HepG2 (cell line): ENCODE results near the gene PIEZO2. TPM values are rescaled to one million over a fixed set of nuclear protein-coding genes. Genes with fewer than 3 reads are reported as not detected.

Experiments used
- ATAC-seq: fragments of 200-7000 bp; cut with Tn5 transposase; 3 replicates; pipeline ENCODE4 v1.9.1; 2020; ENCODE audit warnings: mild to moderate bottlenecking, moderate library complexity
- BruUV-seq: library from RNA; stranded (reverse); fragments of 400-500 nt; replicated peaks from 2 replicates; lab custom pipeline; 2021; lab: Mats Ljungman, UMichigan
- CTCF ChIA-PET: fragments of 300-600 bp; formaldehyde crosslinking; extraction: SDS; loops from one replicate; lab custom pipeline; 2021; ENCODE audit warnings: low total read pairs, inconsistent platforms, low intra/inter-chr PET ratio; lab: Yijun Ruan, JAX
- POLR2A ChIA-PET: fragments of 350-600 bp; sonication (Branson Sonifier 250); formaldehyde crosslinking; loops from one replicate; lab custom pipeline; 2020; ENCODE audit warnings: antibody characterized with exemption, inconsistent platforms; lab: Yijun Ruan, JAX
- DNase-seq: peaks from one replicate; pipeline ENCODE4 v3.0.0-alpha.2; 2015; ENCODE audit warnings: low spot score
- FAIRE-seq: peaks from 3 replicates; lab custom pipeline; 2011; peaks lifted over from hg19 to GRCh38; lab: Jason Lieb, UNC
- H2AFZ ChIP-seq: one replicate; pipeline ENCODE4 v1.6.1; 2011; ENCODE audit warnings: low read length, inconsistent platforms
- H3K27ac ChIP-seq: fragments of 300-600 bp; 3 replicates; pipeline ENCODE4 v1.8.0; 2011; ENCODE audit warnings: mixed run types, mild to moderate bottlenecking, mixed read lengths, low read length, inconsistent platforms; ENCODE audit not compliant: insufficient read depth; ENCODE audit errors: extremely low read length
- H3K27me3 ChIP-seq, 2 experiments: fragments of 200-600 bp in 1 of 2; 2 replicates in 1 of 2; 3 replicates in 1 of 2; pipeline versions ENCODE4 v1.6.0 to v1.8.0; 2011; ENCODE audit warnings: low read length in 2 of 2, mild to moderate bottlenecking in 2 of 2, moderate library complexity in 2 of 2, inconsistent platforms in 1 of 2; ENCODE audit not compliant: insufficient read depth in 2 of 2, control insufficient read depth in 1 of 2
- H3K36me3 ChIP-seq, 2 experiments: fragments of 200-600 bp in 1 of 2; replicated peaks in 1 of 2; 2 replicates in 1 of 2; 3 replicates in 1 of 2; pipeline versions ENCODE4 v1.5.1 to v1.8.0; 2011; ENCODE audit warnings: low read length in 2 of 2, inconsistent platforms in 1 of 2; ENCODE audit not compliant: insufficient read depth in 2 of 2, control insufficient read depth in 1 of 2
- H3K4me1 ChIP-seq: 2 replicates; pipeline ENCODE4 v1.5.1; 2012; ENCODE audit warnings: low read length, inconsistent platforms; ENCODE audit not compliant: insufficient read depth
- H3K4me2 ChIP-seq: 2 replicates; pipeline ENCODE4 v1.6.0; 2011; ENCODE audit warnings: low read depth, low read length, inconsistent platforms
- H3K4me3 ChIP-seq, 3 experiments: fragments of 200-600 bp in 1 of 3; sonication (generic), shearing (Covaris generic) in 1 of 3; replicated peaks in 1 of 3; 2 replicates each; pipeline ENCODE4 v1.5.1; 2011 to 2016; ENCODE audit warnings: low read length in 3 of 3, inconsistent platforms in 2 of 3, low read depth in 2 of 3, mild to moderate bottlenecking in 2 of 3, control low read depth in 1 of 3, mixed read lengths in 1 of 3; ENCODE audit not compliant: insufficient read depth in 1 of 3
- H3K79me2 ChIP-seq: one replicate; pipeline ENCODE4 v1.6.1; 2011; ENCODE audit warnings: low read length, inconsistent platforms; ENCODE audit not compliant: insufficient read depth
- H3K9ac ChIP-seq: 2 replicates; pipeline ENCODE4 v1.6.0; 2011; ENCODE audit warnings: mild to moderate bottlenecking, low read depth, low read length, inconsistent platforms; ENCODE audit not compliant: insufficient read depth
- H3K9me3 ChIP-seq: 2 replicates; pipeline ENCODE4 v1.5.1; 2012; ENCODE audit warnings: mild to moderate bottlenecking, low read length
- H4K20me1 ChIP-seq: 2 replicates; pipeline ENCODE4 v1.6.0; 2011; ENCODE audit warnings: inconsistent platforms, mild to moderate bottlenecking, low read length, moderate library complexity; ENCODE audit not compliant: insufficient read depth
- BORCS8-MEF2B ChIP-seq: sonication (generic); formaldehyde crosslinking; IDR thresholded peaks from 2 replicates; pipeline ENCODE4 v1.8.0; 2022; ENCODE audit warnings: mild to moderate bottlenecking, missing genetic modification reagents
- CAMTA2 ChIP-seq: sonication (generic); formaldehyde crosslinking; IDR thresholded peaks from 2 replicates; pipeline ENCODE4 v1.4.0; 2020; ENCODE audit warnings: mild to moderate bottlenecking, missing genetic modification reagents, borderline replicate concordance
- ELF1 ChIP-seq: sonication (generic); formaldehyde crosslinking; IDR thresholded peaks from 2 replicates; pipeline ENCODE4 v1.4.0; 2020; ENCODE audit warnings: missing genetic modification reagents
- ELF3 ChIP-seq: IDR thresholded peaks from 2 replicates; pipeline ENCODE4 v1.6.1; 2016; ENCODE audit warnings: missing genetic modification reagents, missing compliant biosample characterization
- FOSL2 ChIP-seq: sonication (generic); formaldehyde crosslinking; IDR thresholded peaks from 2 replicates; pipeline ENCODE4 v1.4.0; 2020; ENCODE audit warnings: missing genetic modification reagents
- FOXA3 ChIP-seq: IDR thresholded peaks from 2 replicates; pipeline ENCODE4 v1.6.1; 2016; ENCODE audit warnings: missing genetic modification reagents, missing compliant biosample characterization
- GRHL1 ChIP-seq: sonication (generic); formaldehyde crosslinking; conservative IDR thresholded peaks from 2 replicates; pipeline ENCODE4 v1.8.0; 2022; ENCODE audit warnings: missing genetic modification reagents
- HMG20A ChIP-seq: IDR thresholded peaks from 2 replicates; pipeline ENCODE4 v1.6.1; 2016; ENCODE audit warnings: borderline replicate concordance
- HNRNPUL1 ChIP-seq: fragments of 200-400 bp; formaldehyde crosslinking; IDR thresholded peaks from 2 replicates; pipeline ENCODE4 v1.6.1; 2017; ENCODE audit warnings: low read depth, mild to moderate bottlenecking, low read length, moderate library complexity
- IRF1 ChIP-seq: sonication (generic); formaldehyde crosslinking; IDR thresholded peaks from 2 replicates; pipeline ENCODE4 v1.4.0; 2020; ENCODE audit warnings: low read depth, mild to moderate bottlenecking, missing genetic modification reagents
- ISL2 ChIP-seq: sonication (generic); formaldehyde crosslinking; IDR thresholded peaks from 2 replicates; pipeline ENCODE4 v1.5.0; 2020; ENCODE audit warnings: missing genetic modification reagents
- POLR2AphosphoS2 ChIP-seq: IDR thresholded peaks from 2 replicates; pipeline ENCODE4 v1.6.1; 2011; ENCODE audit warnings: low read depth, low read length, improper control_type of control experiment
- RARA ChIP-seq: IDR thresholded peaks from 2 replicates; pipeline ENCODE4 v1.6.1; 2016; ENCODE audit warnings: missing genetic modification reagents, missing compliant biosample characterization
- RBM22 ChIP-seq: fragments of 200-400 bp; formaldehyde crosslinking; optimal IDR thresholded peaks from 2 replicates; pipeline ENCODE3; 2017; ENCODE audit warnings: mild to moderate bottlenecking, low read length, moderate library complexity
- RFX3 ChIP-seq: IDR thresholded peaks from 2 replicates; pipeline ENCODE4 v1.6.1; 2016; ENCODE audit warnings: missing biosample characterization, missing genetic modification reagents
- SAP130 ChIP-seq: IDR thresholded peaks from 2 replicates; pipeline ENCODE4 v1.6.1; 2016; ENCODE audit warnings: low read depth
- UBTF ChIP-seq: sonication (generic); formaldehyde crosslinking; IDR thresholded peaks from 2 replicates; pipeline ENCODE4 v1.4.0; 2020; ENCODE audit warnings: mild to moderate bottlenecking, missing genetic modification reagents
- ZKSCAN1 ChIP-seq: fragments of 150-350 bp; IDR thresholded peaks from 2 replicates; pipeline ENCODE4 v1.6.1; 2014; ENCODE audit warnings: low read length
- ZNF33A ChIP-seq: sonication (generic); formaldehyde crosslinking; IDR thresholded peaks from 2 replicates; pipeline ENCODE4 v1.5.1; 2020; ENCODE audit warnings: missing genetic modification reagents, mild to moderate bottlenecking, moderate library complexity, borderline replicate concordance
- ZNF639 ChIP-seq: conservative IDR thresholded peaks from 2 replicates; pipeline ENCODE4 v1.6.1; 2018; ENCODE audit warnings: missing genetic modification reagents
- ZNF788 ChIP-seq: sonication (generic); formaldehyde crosslinking; IDR thresholded peaks from 2 replicates; pipeline ENCODE4 v1.5.0; 2020; ENCODE audit warnings: mild to moderate bottlenecking, missing genetic modification reagents, borderline replicate concordance
- WGBS: methylation state at CpG from one replicate; pipeline ENCODE4 v1.1.6; 2017; ENCODE audit warnings: low lambda C conversion rate; 5-methylcytosine and 5-hydroxymethylcytosine counted together
- in situ Hi-C: cut with HindIII; loops from 2 replicates; pipeline ENCODE4 v1.10.0; 2017; ENCODE audit warnings: low pct_unique_long_range_greater_than_20kb; ENCODE audit not compliant: extremely low pct_ligation_motif_present
- intact Hi-C: fragments of 100-400 bp; cut with micrococcal nuclease; formaldehyde crosslinking; loops from one replicate; pipeline ENCODE4 v1.10.0; 2022; ENCODE audit not compliant: unreplicated experiment
- polyA plus RNA-seq, 8 experiments: library from polyadenylated mRNA; depleted of rRNA in 3 of 8; stranded (reverse) in 7 of 8; unstranded in 1 of 8; fragments of >200 nt; fragmentation: Illumina TruSeq in 4 of 8; extraction: Trizol in 4 of 8; gene quantifications; 2 replicates each; pipeline versions ENCODE4 v1.2.1 to v1.2.3, GENCODE V29; 2011 to 2016; ENCODE audit warnings: low read depth in 4 of 8, missing spikeins in 1 of 8, mixed read lengths in 1 of 8; ENCODE audit not compliant: insufficient read depth in 1 of 8
- total RNA-seq, 5 experiments: library from RNA; depleted of rRNA; stranded (reverse); fragments of >200 nt; fragmentation: Illumina TruSeq; extraction: Trizol; gene quantifications; 2 replicates each; pipeline ENCODE4 v1.2.3, GENCODE V29; 2016; ENCODE audit warnings: low read depth in 1 of 5

The PIEZO2 gene
- total and polyA plus RNA-seq, 2 of the 13 experiments (the other 11 are each of a cell fraction or from before 2014, with no cell fraction given) = 15.2 to 27.2 TPM

GRCh38 chr18:11177382-11177781 is 28.0 kb upstream of the PIEZO2 start:
- peak overlapping the region; percentile 0; the same call in 1 of the 2 replicates for H3K4me2 ChIP-seq
- peak; percentile 63; the same call in 2 of the 3 replicates for ATAC-seq
- H3K4me1 ChIP-seq = peaks cover 24% of the 10 kb centered on the region
- DNase-seq = peak; percentile 49
- no peaks in the 10 kb centered on the region for H3K9me3 ChIP-seq
- H3K36me3 ChIP-seq = no peaks in the 10 kb centered on the region
- ChIA-PET CTCF (no interaction called here), POLR2A (no interaction called here)
- in situ Hi-C loops (no loop called here), intact Hi-C loops (no loop called here)
- H3K79me2 ChIP-seq = no peaks in the 10 kb centered on the region
- no TSS peak for BruUV-seq
- H3K27me3 ChIP-seq = no peaks in the 10 kb centered on the region
- H3K27ac ChIP-seq = no peak overlapping the region
- FAIRE-seq = no peak
- WGBS = 6% methylated on average over 3 of the region's 3 CpGs
- no peak overlapping the region for H3K4me3 ChIP-seq
- no peak overlapping the region for H3K9ac ChIP-seq
- H2AFZ ChIP-seq = peak overlapping the region; percentile 22
- H4K20me1 ChIP-seq = no peaks in the 10 kb centered on the region
- TF ChIP-seq GRHL1 = no peak
- no peak for TF ChIP-seq UBTF (CRISPR knock-in tag)
- no peak for TF ChIP-seq IRF1 (CRISPR knock-in tag)
- no peak for TF ChIP-seq RFX3 (CRISPR knock-in tag)
- TF ChIP-seq ZNF788 (CRISPR knock-in tag) = no peak
- TF ChIP-seq ZNF639 (CRISPR knock-in tag) = no peak
- peak; percentile 75 for TF ChIP-seq ELF3 (CRISPR knock-in tag)
- TF ChIP-seq RBM22 = no peak
- no peak for TF ChIP-seq HNRNPUL1
- no peak for TF ChIP-seq FOSL2 (CRISPR knock-in tag)
- peak; percentile 19; the same call in 1 of the 2 replicates for TF ChIP-seq HMG20A
- TF ChIP-seq ZKSCAN1 = peak; percentile 60; the same call in 1 of the 2 replicates
- TF ChIP-seq ZNF33A (CRISPR knock-in tag) = no peak
- TF ChIP-seq SAP130 (CRISPR knock-in tag) = peak; percentile 45; the same call in 1 of the 2 replicates
- 0 out of 2 replicates have a peak, but pooled peaks have one; percentile 18 for TF ChIP-seq RARA (CRISPR knock-in tag)
- no peak for TF ChIP-seq CAMTA2
- no peak for TF ChIP-seq BORCS8-MEF2B
- TF ChIP-seq FOXA3 (CRISPR knock-in tag) = peak; percentile 61; the same call in 1 of the 2 replicates
- TF ChIP-seq ISL2 = no peak
- TF ChIP-seq POLR2AphosphoS2 = no peak
- TF ChIP-seq ELF1 (CRISPR knock-in tag) = peak; percentile 64
